HL-60 (cell line): ENCODE results near the gene EPHB2.

Source experiments
- CTCF ChIP-seq: IDR thresholded peaks from one replicate; pipeline ENCODE4 v1.5.1; 2011; ENCODE audit warnings: low read length, control low read depth, inconsistent platforms; ENCODE audit not compliant: insufficient read depth
- GABPA ChIP-seq: IDR thresholded peaks from 2 replicates; pipeline ENCODE4 v1.6.1; 2012; ENCODE audit warnings: low read depth
- POLR2AphosphoS5 ChIP-seq: IDR thresholded peaks from 2 replicates; pipeline ENCODE4 v1.6.1; 2012; ENCODE audit warnings: low read depth
- REST ChIP-seq: IDR thresholded peaks from 2 replicates; pipeline ENCODE4 v1.6.1; 2012; ENCODE audit warnings: low read depth; ENCODE audit not compliant: insufficient replicate concordance
- SPI1 ChIP-seq: IDR thresholded peaks from 2 replicates; pipeline ENCODE4 v1.6.1; 2012; ENCODE audit warnings: low read depth, mild to moderate bottlenecking, borderline replicate concordance

- no peak for TF ChIP-seq CTCF
- TF ChIP-seq REST, result no peak
- no peak for TF ChIP-seq GABPA
- no peak for TF ChIP-seq POLR2AphosphoS5
- TF ChIP-seq SPI1, result no peak
Measured at GRCh38 chr1:22860883-22861385, 150.3 kb downstream of the EPHB2 start.
